H9 (cell line): ENCODE measurements around the gene CCS. TPM values are rescaled to one million over a fixed set of nuclear protein-coding genes. Genes with fewer than 3 reads are reported as not detected.

Source experiments
- DNase-seq: peaks from one replicate; pipeline ENCODE4 v3.0.0-alpha.2; 2017
- H2AFZ ChIP-seq: one replicate; pipeline ENCODE4 v1.6.1; 2013; ENCODE audit warnings: mild to moderate bottlenecking, low read length, control low read depth, moderate library complexity
- H2AK5ac ChIP-seq: 2 replicates; pipeline ENCODE4 v1.6.1; 2013; ENCODE audit warnings: low read length, control low read depth, mixed read lengths; ENCODE audit not compliant: insufficient read length
- H2BK120ac ChIP-seq: one replicate; pipeline ENCODE4 v1.6.1; 2013; ENCODE audit warnings: low read depth, mild to moderate bottlenecking, low read length, control low read depth, inconsistent platforms; ENCODE audit not compliant: poor library complexity, severe bottlenecking
- H2BK12ac ChIP-seq: 2 replicates; pipeline ENCODE4 v1.6.1; 2013; ENCODE audit warnings: low read length, control low read depth, mixed read lengths, low read depth; ENCODE audit not compliant: insufficient read length
- H2BK15ac ChIP-seq: 2 replicates; pipeline ENCODE4 v1.6.1; 2013; ENCODE audit warnings: low read depth, low read length, control low read depth
- H2BK20ac ChIP-seq: one replicate; pipeline ENCODE4 v1.6.1; 2013; ENCODE audit warnings: low read depth, mild to moderate bottlenecking, low read length, control low read depth, inconsistent platforms; ENCODE audit not compliant: poor library complexity, severe bottlenecking
- H2BK5ac ChIP-seq: 2 replicates; pipeline ENCODE4 v1.6.1; 2013; ENCODE audit warnings: low read length, control low read depth, mixed read lengths; ENCODE audit not compliant: insufficient read length
- H3K14ac ChIP-seq: 2 replicates; pipeline ENCODE4 v1.6.1; 2013; ENCODE audit warnings: low read length, control low read depth; ENCODE audit not compliant: insufficient read depth
- H3K18ac ChIP-seq: 2 replicates; pipeline ENCODE4 v1.6.1; 2013; ENCODE audit warnings: low read depth, mild to moderate bottlenecking, mixed read lengths, low read length, control low read depth; ENCODE audit not compliant: insufficient read length
- H3K23ac ChIP-seq: 2 replicates; pipeline ENCODE4 v1.6.1; 2013; ENCODE audit warnings: low read length, control low read depth, mixed read lengths, low read depth; ENCODE audit not compliant: insufficient read length
- H3K23me2 ChIP-seq: 2 replicates; pipeline ENCODE4 v1.6.1; 2013; ENCODE audit warnings: low read depth, mild to moderate bottlenecking, mixed read lengths, low read length, control low read depth; ENCODE audit not compliant: insufficient read length, poor library complexity, severe bottlenecking
- H3K27ac ChIP-seq: 2 replicates; pipeline ENCODE4 v1.5.1; 2013; ENCODE audit warnings: low read length, control low read depth, mixed read lengths, low read depth; ENCODE audit not compliant: insufficient read length
- H3K27me3 ChIP-seq: 2 replicates; pipeline ENCODE4 v1.6.1; 2013; ENCODE audit warnings: low read length, control low read depth, inconsistent platforms; ENCODE audit not compliant: insufficient read depth
- H3K4ac ChIP-seq: 2 replicates; pipeline ENCODE4 v1.6.1; 2013; ENCODE audit warnings: low read depth, mild to moderate bottlenecking, control low read depth, inconsistent platforms, low read length, moderate library complexity
- H3K4me1 ChIP-seq: 2 replicates; pipeline ENCODE4 v1.6.1; 2013; ENCODE audit warnings: low read length, control low read depth, inconsistent platforms; ENCODE audit not compliant: insufficient read depth
- H3K4me2 ChIP-seq: 2 replicates; pipeline ENCODE4 v1.6.1; 2013; ENCODE audit warnings: low read length, control low read depth, mixed read lengths; ENCODE audit not compliant: insufficient read length, insufficient read depth
- H3K56ac ChIP-seq: 2 replicates; pipeline ENCODE4 v1.6.1; 2013; ENCODE audit warnings: low read depth, mild to moderate bottlenecking, mixed read lengths, low read length, control low read depth; ENCODE audit not compliant: insufficient read length
- H3K79me1 ChIP-seq: 2 replicates; pipeline ENCODE4 v1.6.1; 2013; ENCODE audit warnings: low read depth, mild to moderate bottlenecking, moderate library complexity, low read length, control low read depth, inconsistent platforms; ENCODE audit not compliant: insufficient read depth, poor library complexity, severe bottlenecking
- H3K79me2 ChIP-seq: 2 replicates; pipeline ENCODE4 v1.6.1; 2013; ENCODE audit warnings: low read length, control low read depth, inconsistent platforms; ENCODE audit not compliant: insufficient read depth
- H3K9ac ChIP-seq: 2 replicates; pipeline ENCODE4 v1.6.1; 2013; ENCODE audit warnings: low read length, control low read depth, mixed read lengths; ENCODE audit not compliant: insufficient read length; ENCODE audit errors: extremely low read depth
- H3K9me3 ChIP-seq: one replicate; pipeline ENCODE4 v1.6.1; 2013; ENCODE audit warnings: low read depth, low read length, inconsistent platforms; ENCODE audit not compliant: control insufficient read depth
- H3T11ph ChIP-seq: one replicate; pipeline ENCODE4 v1.6.1; 2013; ENCODE audit warnings: mild to moderate bottlenecking, low read length, control low read depth, inconsistent platforms
- H4K20me1 ChIP-seq: one replicate; pipeline ENCODE4 v1.6.1; 2013; ENCODE audit not compliant: control insufficient read depth, insufficient read length, insufficient read depth
- H4K5ac ChIP-seq: 2 replicates; pipeline ENCODE4 v1.6.1; 2013; ENCODE audit warnings: low read depth, mild to moderate bottlenecking, mixed read lengths, low read length, control low read depth; ENCODE audit not compliant: insufficient read length
- H4K8ac ChIP-seq: replicated peaks from 2 replicates; pipeline ENCODE4 v1.6.1; 2013; ENCODE audit warnings: low read length, control low read depth, mixed read lengths, low read depth; ENCODE audit not compliant: insufficient read length
- H4K91ac ChIP-seq: 2 replicates; pipeline ENCODE4 v1.6.1; 2013; ENCODE audit warnings: low read depth, mild to moderate bottlenecking, moderate library complexity, mixed read lengths, low read length, control low read depth; ENCODE audit not compliant: insufficient read length
- H3K27ac Mint-ChIP-seq, 3 experiments: 2 replicates in 2 of 3; 3 replicates in 1 of 3; pipeline ENCODE4 v1.8.0; 2020 to 2021; ENCODE audit warnings: mixed read lengths in 3 of 3, mild to moderate bottlenecking in 1 of 3, moderate library complexity in 1 of 3
- H3K27me3 Mint-ChIP-seq: 2 replicates; pipeline ENCODE4 v1.8.0; 2021; ENCODE audit warnings: low read depth, mild to moderate bottlenecking, moderate library complexity, mixed read lengths
- H3K36me3 Mint-ChIP-seq, 3 experiments: 2 replicates in 2 of 3; 3 replicates in 1 of 3; pipeline ENCODE4 v1.8.0; 2020 to 2021; ENCODE audit warnings: low read depth in 3 of 3, mixed read lengths in 3 of 3; ENCODE audit not compliant: insufficient read depth in 1 of 3
- H3K4me1 Mint-ChIP-seq, 2 experiments: 2 replicates each; pipeline ENCODE4 v1.8.0; 2020; ENCODE audit warnings: mixed read lengths in 2 of 2
- H3K4me3 Mint-ChIP-seq, 2 experiments: 2 replicates in 1 of 2; 3 replicates in 1 of 2; pipeline ENCODE4 v1.8.0; 2020 to 2021; ENCODE audit warnings: mild to moderate bottlenecking in 2 of 2, mixed read lengths in 2 of 2, moderate library complexity in 1 of 2
- H3K9me3 Mint-ChIP-seq, 2 experiments: 2 replicates in 1 of 2; 3 replicates in 1 of 2; pipeline ENCODE4 v1.8.0; 2020; ENCODE audit warnings: mild to moderate bottlenecking in 2 of 2, mixed read lengths in 2 of 2, moderate library complexity in 1 of 2
- WGBS: extraction: QIAGEN DNeasy Blood & Tissue Kit; methylation state at CpG from one replicate; pipeline ENCODE4 v1.1.7; 2013; ENCODE audit warnings: missing lambda C conversion rate, low lambda C conversion rate, mixed read lengths; ENCODE audit not compliant: insufficient read length; ENCODE audit errors: extremely low coverage; 5-methylcytosine and 5-hydroxymethylcytosine counted together
- total RNA-seq: library from RNA; stranded (reverse); gene quantifications from 2 replicates; pipeline ENCODE4 v1.2.1, GENCODE V29; 2021
- TF ChIP-seq, protein P1 (sequence below): fragments of 200-600 bp; sonication (generic); conservative IDR thresholded peaks from 3 replicates; pipeline ENCODE4 v1.8.0; 2021; ENCODE audit warnings: antibody characterized with exemption, mild to moderate bottlenecking

The CCS gene
- total RNA-seq, 1 experiment from 2014 or later: 61.1 TPM

DNA sequence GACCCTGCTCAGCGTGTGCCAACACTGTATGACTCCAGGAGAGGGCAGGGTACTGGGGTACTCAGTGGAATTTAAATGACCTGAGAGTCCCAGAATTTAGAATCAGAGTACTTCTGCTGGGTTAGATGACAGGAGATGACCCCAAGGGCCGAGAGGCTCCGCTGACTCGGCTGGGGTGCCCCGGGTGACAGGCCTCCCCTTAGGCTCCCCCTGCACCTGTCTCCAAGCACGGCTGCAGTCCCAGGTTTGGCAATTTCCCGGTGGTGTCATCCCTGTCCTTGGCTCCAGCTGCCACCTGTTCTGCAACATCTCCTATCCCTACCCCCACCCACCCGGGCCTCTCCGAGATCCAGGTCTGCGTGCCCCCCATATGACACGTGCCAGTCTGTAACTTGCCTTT is 44.9 kb upstream of the CCS start:
- no peak for DNase-seq
- Histone ChIP-seq H4K20me1 (no peaks in the 10 kb centered on the region), H3K4ac (no peak overlapping the region), H3K56ac (no peak overlapping the region), H2AK5ac (no peak overlapping the region), H3K23ac (no peak overlapping the region), H3K18ac (no peak overlapping the region), H3K79me2 (no peaks in the 10 kb centered on the region), H2BK20ac (no peak overlapping the region), H3K9ac (no peak overlapping the region), H3K14ac (no peak overlapping the region), H2AFZ (no peak overlapping the region), H4K5ac (no peak overlapping the region), H2BK120ac (no peak overlapping the region), H2BK5ac (no peak overlapping the region), H3K23me2 (no peaks in the 10 kb centered on the region), H2BK15ac (no peak overlapping the region), H4K91ac (no peak overlapping the region), H3K4me2 (peak overlapping the region; percentile 57), H3K4me1 (no peaks in the 10 kb centered on the region), H3K79me1 (no peaks in the 10 kb centered on the region), H3K9me3 (no peaks in the 10 kb centered on the region), H3T11ph (no peak overlapping the region), H3K27ac (no peak overlapping the region), H3K27me3 (no peaks in the 10 kb centered on the region), H4K8ac (no peak overlapping the region), H2BK12ac (no peak overlapping the region)
- TF ChIP-seq, protein P1, sequence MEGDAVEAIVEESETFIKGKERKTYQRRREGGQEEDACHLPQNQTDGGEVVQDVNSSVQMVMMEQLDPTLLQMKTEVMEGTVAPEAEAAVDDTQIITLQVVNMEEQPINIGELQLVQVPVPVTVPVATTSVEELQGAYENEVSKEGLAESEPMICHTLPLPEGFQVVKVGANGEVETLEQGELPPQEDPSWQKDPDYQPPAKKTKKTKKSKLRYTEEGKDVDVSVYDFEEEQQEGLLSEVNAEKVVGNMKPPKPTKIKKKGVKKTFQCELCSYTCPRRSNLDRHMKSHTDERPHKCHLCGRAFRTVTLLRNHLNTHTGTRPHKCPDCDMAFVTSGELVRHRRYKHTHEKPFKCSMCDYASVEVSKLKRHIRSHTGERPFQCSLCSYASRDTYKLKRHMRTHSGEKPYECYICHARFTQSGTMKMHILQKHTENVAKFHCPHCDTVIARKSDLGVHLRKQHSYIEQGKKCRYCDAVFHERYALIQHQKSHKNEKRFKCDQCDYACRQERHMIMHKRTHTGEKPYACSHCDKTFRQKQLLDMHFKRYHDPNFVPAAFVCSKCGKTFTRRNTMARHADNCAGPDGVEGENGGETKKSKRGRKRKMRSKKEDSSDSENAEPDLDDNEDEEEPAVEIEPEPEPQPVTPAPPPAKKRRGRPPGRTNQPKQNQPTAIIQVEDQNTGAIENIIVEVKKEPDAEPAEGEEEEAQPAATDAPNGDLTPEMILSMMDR: no peak
- WGBS: no CpG with 5 or more reads among the region's 11 CpGs
- H3K9me3 Mint-ChIP-seq: no peaks in the 10 kb centered on the region; a peak in 1 of 5 replicates
- no peaks in the 10 kb centered on the region; the same call in 1 of the 2 replicates for H3K27me3 Mint-ChIP-seq
- H3K36me3 Mint-ChIP-seq: peaks cover 2 to 30% (median 21%) of the 10 kb centered on the region in 3 experiments; a peak in 6 of 7 replicates
- peaks cover 37% of the 10 kb centered on the region in 2 experiments for H3K4me1 Mint-ChIP-seq
- H3K27ac Mint-ChIP-seq: peak overlapping the region in 1 of 3 experiments; percentile 40; a peak in 1 of 7 replicates
- peak overlapping the region; percentile 82 to 85 for H3K4me3 Mint-ChIP-seq
